Measurements from ENCODE around the gene TRAIP.

GRCh38 chr3:49803465-49804140, 52.8 kb downstream of the TRAIP start:
- TF ChIP-seq CTCF (IDR thresholded peaks at IDR 0.05; ENCODE audit: poor library complexity, severe bottlenecking) (no peak), SMC3 (conservative IDR thresholded peaks at IDR 0.05; ENCODE audit: poor library complexity) (no peak), MXI1 (conservative IDR thresholded peaks at IDR 0.05; ENCODE audit: poor library complexity, severe bottlenecking) (peak; percentile 13), EP300 (conservative IDR thresholded peaks at IDR 0.05; ENCODE audit: poor library complexity, severe bottlenecking) (no peak), POLR2AphosphoS5 (IDR thresholded peaks at IDR 0.05) (no peak), RAD21 (conservative IDR thresholded peaks at IDR 0.05) (no peak), EZH2 (IDR thresholded peaks at IDR 0.05; ENCODE audit: borderline replicate concordance, insufficient read depth, low read length, poor library complexity, severe bottlenecking) (no peak), TAF1 (IDR thresholded peaks at IDR 0.05; ENCODE audit: low read depth) (no peak)
